Stimulated activated CD4-positive, alpha-beta T cell treated with anti-CD3 and anti-CD28 coated beads, Interleukin-2, amount 100 ng/mL, for 24 hours (primary cell): ENCODE measurements around the gene RNF111.

Experiments used
- DNase-seq, 2 donors: peaks; one replicate each; pipeline ENCODE4 v3.0.0-alpha.2; 2020

The RNF111 gene

GRCh38 chr15:59001946-59002345 is 14.5 kb downstream of the RNF111 start:
- no peak for DNase-seq

- DNase-seq, result no peak
Measured at GRCh38 chr15:59002418-59002859, 15.0 kb downstream of the RNF111 start.

- no peak for DNase-seq
Measured at GRCh38 chr15:59005579-59005978, 18.1 kb downstream of the RNF111 start.

- DNase-seq, result no peak
Measured at GRCh38 chr15:59008086-59008485, 20.6 kb downstream of the RNF111 start.

- DNase-seq, result no peak
Measured at GRCh38 chr15:59011262-59011952, 23.9 kb downstream of the RNF111 start.

GRCh38 chr15:59013246-59013873 is 25.9 kb downstream of the RNF111 start:
- no peak for DNase-seq

- no peak for DNase-seq
Measured at GRCh38 chr15:59014068-59014467, 26.6 kb downstream of the RNF111 start.

GRCh38 chr15:59017449-59017848 is 30.0 kb downstream of the RNF111 start:
- no peak for DNase-seq

GRCh38 chr15:59018833-59019232 is 31.4 kb downstream of the RNF111 start:
- no peak for DNase-seq

- no peak for DNase-seq
Measured at GRCh38 chr15:59020322-59020721, 32.9 kb downstream of the RNF111 start.

- no peak for DNase-seq
Measured at GRCh38 chr15:59022188-59022587, 34.7 kb downstream of the RNF111 start.

- no peak for DNase-seq
Measured at GRCh38 chr15:59026207-59026606, 38.7 kb downstream of the RNF111 start.

- no peak for DNase-seq
Measured at GRCh38 chr15:59028387-59028955, 41.0 kb downstream of the RNF111 start.

- no peak for DNase-seq
Measured at GRCh38 chr15:59029554-59029953, 42.1 kb downstream of the RNF111 start.

GRCh38 chr15:59035201-59035600 is 47.7 kb downstream of the RNF111 start:
- no peak for DNase-seq

GRCh38 chr15:59039225-59039624 is 51.8 kb downstream of the RNF111 start:
- DNase-seq, result no peak

GRCh38 chr15:59042041-59042440 is 54.6 kb downstream of the RNF111 start:
- no peak for DNase-seq

GRCh38 chr15:59048897-59049296 is 61.4 kb downstream of the RNF111 start:
- no peak for DNase-seq

GRCh38 chr15:59051873-59052861 is 64.7 kb downstream of the RNF111 start:
- DNase-seq, result no peak

- no peak for DNase-seq
Measured at GRCh38 chr15:59052915-59053407, 65.5 kb downstream of the RNF111 start.

- no peak for DNase-seq
Measured at GRCh38 chr15:59053482-59053881, 66.0 kb downstream of the RNF111 start.

GRCh38 chr15:59059076-59059597 is 71.7 kb downstream of the RNF111 start:
- DNase-seq, result no peak

GRCh38 chr15:59060348-59060747 is 72.9 kb downstream of the RNF111 start:
- DNase-seq, result no peak
